CD4-positive, alpha-beta T cell (primary cell): Measurements from ENCODE around the gene TENT5D. TPM values are rescaled to one million over a fixed set of nuclear protein-coding genes. Genes with fewer than 3 reads are reported as not detected.

Experiments
- ATAC-seq: fragments of 200-7000 bp; cut with Tn5 transposase; one replicate; pipeline ENCODE4 v1.10.0; 2022; ENCODE audit warnings: mild to moderate bottlenecking; ENCODE audit not compliant: poor library complexity
- CTCF ChIA-PET: fragments of 350-600 bp; sonication (Branson Sonifier 250); formaldehyde crosslinking; loops from one replicate; lab custom pipeline; 2021; ENCODE audit warnings: antibody characterized with exemption, inconsistent platforms; lab: Charles Lee
- POLR2A ChIA-PET: fragments of 350-600 bp; sonication (Branson Sonifier 250); formaldehyde crosslinking; loops from one replicate; lab custom pipeline; 2021; ENCODE audit warnings: antibody characterized with exemption, inconsistent platforms; lab: Charles Lee
- DNase-seq, 14 experiments: peaks; one replicate each; pipeline ENCODE4 v3.0.0-alpha.2; 2013 to 2020; ENCODE audit warnings: mixed read lengths in 2 of 14
- H3K27ac ChIP-seq, 2 donors: one replicate each; pipeline versions ENCODE4 v1.5.1 to v1.7.0; 2013; ENCODE audit warnings: low read length in 2 of 2, low read depth in 1 of 2, mild to moderate bottlenecking in 1 of 2
- H3K27me3 ChIP-seq, 2 experiments: 1 replicate in 1 of 2; 2 replicates in 1 of 2; pipeline versions ENCODE4 v1.6.1 to v1.7.0; 2013; ENCODE audit warnings: low read length in 2 of 2, control low read depth in 1 of 2, mild to moderate bottlenecking in 1 of 2, moderate library complexity in 1 of 2; ENCODE audit not compliant: insufficient read depth in 2 of 2, control insufficient read depth in 1 of 2
- H3K36me3 ChIP-seq: one replicate; pipeline ENCODE4 v1.6.1; 2013; ENCODE audit warnings: low read length, control low read depth; ENCODE audit not compliant: insufficient read depth
- H3K4me1 ChIP-seq: one replicate; pipeline ENCODE4 v1.6.1; 2013; ENCODE audit warnings: low read length, control low read depth; ENCODE audit not compliant: insufficient read depth
- H3K4me3 ChIP-seq: one replicate; pipeline ENCODE4 v1.5.1; 2013; ENCODE audit warnings: mild to moderate bottlenecking, low read length, moderate library complexity
- H3K9me3 ChIP-seq, 2 experiments: 1 replicate in 1 of 2; 2 replicates in 1 of 2; pipeline versions ENCODE4 v1.6.1 to v1.7.0; 2013; ENCODE audit warnings: low read length in 2 of 2, mild to moderate bottlenecking in 2 of 2, control low read depth in 1 of 2, moderate library complexity in 1 of 2; ENCODE audit not compliant: control insufficient read depth in 1 of 2, insufficient read depth in 1 of 2
- H3K27ac Mint-ChIP-seq: one replicate; pipeline ENCODE4 v1.8.0; 2020; ENCODE audit warnings: mixed read lengths
- H3K27me3 Mint-ChIP-seq: one replicate; pipeline ENCODE4 v1.8.0; 2021; ENCODE audit warnings: mixed read lengths
- H3K36me3 Mint-ChIP-seq: one replicate; pipeline ENCODE4 v1.8.0; 2021; ENCODE audit warnings: low read depth, mixed read lengths
- H3K4me1 Mint-ChIP-seq: one replicate; pipeline ENCODE4 v1.8.0; 2021; ENCODE audit warnings: low read depth, mixed read lengths
- H3K4me3 Mint-ChIP-seq: one replicate; pipeline ENCODE4 v1.8.0; 2020; ENCODE audit warnings: mild to moderate bottlenecking, mixed read lengths
- H3K9me3 Mint-ChIP-seq: one replicate; pipeline ENCODE4 v1.8.0; 2020; ENCODE audit warnings: mixed read lengths
- intact Hi-C, 2 experiments: fragments of 100-400 bp; cut with DNase I in 1 of 2; cut with micrococcal nuclease in 1 of 2; formaldehyde crosslinking; loops; one replicate each; pipeline versions ENCODE4 v1.15.1 to v1.9.0; 2023 to 2025; cut with DNase I, micrococcal nuclease
- total RNA-seq, 174 experiments: library from RNA in 2 of 174; stranded (reverse) in 2 of 174; gene quantifications; one replicate each; pipeline ENCODE4 v1.2.3 and lab custom pipeline; 2021 to 2026
- TF ChIP-seq, protein P1 (sequence below): fragments of 200-600 bp; IDR thresholded peaks from one replicate; pipeline ENCODE4 v1.8.0; 2022; ENCODE audit warnings: antibody characterized with exemption, mild to moderate bottlenecking

Gene TENT5D
- total RNA-seq, 2 experiments from 2014 or later = not detected

DNA sequence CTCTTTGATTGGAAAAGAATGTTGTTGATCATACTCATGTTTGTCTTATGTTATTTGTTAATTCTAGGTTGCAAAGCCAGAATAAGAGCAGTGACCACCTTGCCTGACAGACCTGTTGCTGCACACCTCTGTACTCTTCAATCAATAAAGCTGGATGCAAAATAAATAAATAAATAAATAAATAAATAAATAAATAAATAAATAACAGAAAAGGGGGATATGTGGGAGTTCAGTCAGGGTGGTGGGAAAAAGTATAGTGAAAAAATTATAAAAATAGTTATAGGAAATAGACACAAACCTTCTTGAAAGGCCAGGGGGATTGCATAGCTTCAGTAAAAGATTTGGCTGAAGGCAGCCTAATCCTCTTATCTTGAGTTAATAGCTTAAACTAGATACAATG lies 51.3 kb downstream of the TENT5D start:
- POLR2A ChIA-PET = no interaction called here
- Mint-ChIP-seq H3K9me3 (peaks cover 6% of the 10 kb centered on the region), H3K27me3 (no peaks in the 10 kb centered on the region)

DNA sequence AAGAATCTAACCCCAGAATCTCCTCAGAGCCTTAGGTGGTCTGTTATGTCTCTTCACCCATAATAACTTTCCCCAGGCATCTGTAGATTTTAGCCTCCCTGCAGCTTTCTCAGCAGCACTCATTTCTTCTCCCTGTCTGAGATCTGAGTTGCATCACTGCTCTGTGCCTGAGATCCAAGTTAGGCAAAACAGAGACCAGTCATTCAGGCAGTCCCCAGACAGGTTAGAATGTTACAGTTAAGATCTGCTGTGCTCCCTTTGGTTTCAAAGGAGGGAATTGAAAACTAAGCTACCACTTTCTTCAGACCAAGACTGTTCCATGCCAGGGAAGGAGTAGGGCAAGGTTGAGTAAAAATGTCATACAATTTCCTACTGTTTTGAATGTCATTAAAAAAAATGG lies 65.3 kb downstream of the TENT5D start:
- H3K4me1 ChIP-seq = no peaks in the 10 kb centered on the region
- H3K36me3 Mint-ChIP-seq = no peaks in the 10 kb centered on the region
- no peak overlapping the region for H3K27ac ChIP-seq
- intact Hi-C loops = no loop called here
- H3K27me3 ChIP-seq = no peaks in the 10 kb centered on the region
- ChIA-PET POLR2A (no interaction called here), CTCF (no interaction called here)
- DNase-seq = no peak
- no peaks in the 10 kb centered on the region for H3K4me1 Mint-ChIP-seq
- no peak overlapping the region for H3K4me3 ChIP-seq
- H3K36me3 ChIP-seq = no peaks in the 10 kb centered on the region
- H3K4me3 Mint-ChIP-seq = no peak overlapping the region
- no peaks in the 10 kb centered on the region for H3K9me3 Mint-ChIP-seq
- TF ChIP-seq, protein P1, sequence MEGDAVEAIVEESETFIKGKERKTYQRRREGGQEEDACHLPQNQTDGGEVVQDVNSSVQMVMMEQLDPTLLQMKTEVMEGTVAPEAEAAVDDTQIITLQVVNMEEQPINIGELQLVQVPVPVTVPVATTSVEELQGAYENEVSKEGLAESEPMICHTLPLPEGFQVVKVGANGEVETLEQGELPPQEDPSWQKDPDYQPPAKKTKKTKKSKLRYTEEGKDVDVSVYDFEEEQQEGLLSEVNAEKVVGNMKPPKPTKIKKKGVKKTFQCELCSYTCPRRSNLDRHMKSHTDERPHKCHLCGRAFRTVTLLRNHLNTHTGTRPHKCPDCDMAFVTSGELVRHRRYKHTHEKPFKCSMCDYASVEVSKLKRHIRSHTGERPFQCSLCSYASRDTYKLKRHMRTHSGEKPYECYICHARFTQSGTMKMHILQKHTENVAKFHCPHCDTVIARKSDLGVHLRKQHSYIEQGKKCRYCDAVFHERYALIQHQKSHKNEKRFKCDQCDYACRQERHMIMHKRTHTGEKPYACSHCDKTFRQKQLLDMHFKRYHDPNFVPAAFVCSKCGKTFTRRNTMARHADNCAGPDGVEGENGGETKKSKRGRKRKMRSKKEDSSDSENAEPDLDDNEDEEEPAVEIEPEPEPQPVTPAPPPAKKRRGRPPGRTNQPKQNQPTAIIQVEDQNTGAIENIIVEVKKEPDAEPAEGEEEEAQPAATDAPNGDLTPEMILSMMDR = no peak
- ATAC-seq = no peak
- H3K9me3 ChIP-seq = no peaks in the 10 kb centered on the region
- no peaks in the 10 kb centered on the region for H3K27me3 Mint-ChIP-seq
- no peak overlapping the region for H3K27ac Mint-ChIP-seq

More for the DNA sequence above, 51.3 kb downstream of the TENT5D start:
- intact Hi-C loops = no loop called here
- CTCF ChIA-PET = no interaction called here
- Mint-ChIP-seq H3K4me3 (no peak overlapping the region), H3K36me3 (no peaks in the 10 kb centered on the region), H3K27ac (no peak overlapping the region), H3K4me1 (no peaks in the 10 kb centered on the region)
- no peaks in the 10 kb centered on the region for H3K27me3 ChIP-seq
- DNase-seq (no peak), ATAC-seq (no peak)
- no peak overlapping the region for H3K4me3 ChIP-seq
- H3K36me3 ChIP-seq = no peaks in the 10 kb centered on the region
- H3K4me1 ChIP-seq = no peaks in the 10 kb centered on the region
- H3K9me3 ChIP-seq = peaks cover 0 to 4% of the 10 kb centered on the region in 2 experiments
- no peak overlapping the region for H3K27ac ChIP-seq
- TF ChIP-seq, protein P1 = no peak

DNA sequence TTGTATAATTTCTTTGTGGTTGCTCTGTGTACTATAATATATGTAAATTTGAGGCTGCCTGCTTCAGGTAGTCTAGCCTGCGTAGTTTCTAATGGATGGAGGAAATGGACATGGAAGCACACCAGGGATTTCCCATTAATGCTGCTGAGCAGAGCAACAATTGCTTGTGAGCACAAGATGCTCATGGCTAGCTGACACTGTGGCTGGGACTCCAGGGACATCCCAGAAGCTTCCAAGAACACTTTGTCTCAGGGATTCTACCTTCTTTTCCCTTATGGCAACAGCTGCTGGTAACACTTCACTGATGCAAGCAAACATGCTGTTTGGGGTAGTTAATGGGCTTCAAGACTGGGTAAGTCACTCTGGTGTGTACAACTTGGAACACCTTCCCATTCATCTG lies 66.1 kb downstream of the TENT5D start:
- H3K4me1 Mint-ChIP-seq = no peaks in the 10 kb centered on the region
- ChIA-PET POLR2A (no interaction called here), CTCF (no interaction called here)
- no peak overlapping the region for H3K27ac ChIP-seq
- no peaks in the 10 kb centered on the region for H3K27me3 ChIP-seq
- H3K9me3 ChIP-seq = no peaks in the 10 kb centered on the region
- ATAC-seq (no peak), DNase-seq (no peak)
- H3K4me3 Mint-ChIP-seq = no peak overlapping the region
- intact Hi-C loops = no loop called here
- TF ChIP-seq, protein P1 = no peak
- H3K9me3 Mint-ChIP-seq = no peaks in the 10 kb centered on the region
- H3K4me3 ChIP-seq = no peak overlapping the region
- H3K36me3 ChIP-seq = no peaks in the 10 kb centered on the region
- H3K36me3 Mint-ChIP-seq = no peaks in the 10 kb centered on the region
- no peaks in the 10 kb centered on the region for H3K4me1 ChIP-seq
- H3K27me3 Mint-ChIP-seq = no peaks in the 10 kb centered on the region
- H3K27ac Mint-ChIP-seq = no peak overlapping the region
